ENCODE measurements around the gene BCL2L2.
"Not testable (repeated sequence)": the region's sequence is repeated elsewhere in the genome, so short reads cannot be mapped to it uniquely, and the experiment has no call there.

Gene BCL2L2

DNA sequence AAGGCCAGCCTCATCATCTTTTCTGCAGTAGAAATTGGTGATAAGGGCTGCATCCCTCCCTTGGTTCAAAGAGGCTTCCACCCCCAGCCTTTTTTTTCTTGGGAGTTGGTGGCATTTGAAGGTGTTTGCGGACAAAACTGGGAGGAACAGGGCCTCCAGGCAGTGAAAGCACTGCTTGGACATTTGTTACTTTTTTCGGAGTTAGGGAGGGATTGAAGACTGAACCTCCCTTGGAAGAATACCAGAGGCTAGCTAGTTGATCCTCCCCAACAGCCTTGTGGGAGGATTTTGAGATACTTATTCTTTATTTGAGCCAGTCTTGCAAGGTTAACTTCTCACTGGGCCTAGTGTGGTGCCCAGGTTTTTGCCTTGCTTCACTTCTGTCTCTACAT lies 17.8 kb downstream of the BCL2L2 start:
- no peak for DNase-seq (ENCODE audit: low read depth, low spot score)

DNA sequence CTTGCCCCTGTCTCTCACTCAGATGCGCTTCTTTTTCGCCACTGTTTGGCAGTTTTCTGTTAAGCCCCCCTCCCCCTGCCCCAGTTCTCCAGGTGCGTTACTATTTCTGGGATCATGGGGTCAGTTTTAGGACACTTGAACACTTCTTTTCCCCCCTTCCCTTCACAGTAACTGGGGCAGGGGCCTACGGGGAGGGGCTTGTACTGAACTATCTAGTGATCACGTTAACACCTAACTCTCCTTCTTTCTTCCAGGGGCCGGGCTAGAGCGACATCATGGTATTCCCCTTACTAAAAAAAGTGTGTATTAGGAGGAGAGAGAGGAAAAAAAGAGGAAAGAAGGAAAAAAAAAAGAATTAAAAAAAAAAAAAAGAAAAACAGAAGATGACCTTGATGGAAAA lies 18.4 kb downstream of the BCL2L2 start:
- no peak for DNase-seq (ENCODE audit: low read depth, low spot score)

DNA sequence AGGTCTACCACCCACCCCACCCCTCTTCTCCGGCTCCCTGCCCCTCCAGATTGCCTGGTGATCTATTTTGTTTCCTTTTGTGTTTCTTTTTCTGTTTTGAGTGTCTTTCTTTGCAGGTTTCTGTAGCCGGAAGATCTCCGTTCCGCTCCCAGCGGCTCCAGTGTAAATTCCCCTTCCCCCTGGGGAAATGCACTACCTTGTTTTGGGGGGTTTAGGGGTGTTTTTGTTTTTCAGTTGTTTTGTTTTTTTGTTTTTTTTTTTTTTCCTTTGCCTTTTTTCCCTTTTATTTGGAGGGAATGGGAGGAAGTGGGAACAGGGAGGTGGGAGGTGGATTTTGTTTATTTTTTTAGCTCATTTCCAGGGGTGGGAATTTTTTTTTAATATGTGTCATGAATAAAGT lies 19.1 kb downstream of the BCL2L2 start:
- not testable (repeated sequence) for DNase-seq (ENCODE audit: low read depth, low spot score)

DNA sequence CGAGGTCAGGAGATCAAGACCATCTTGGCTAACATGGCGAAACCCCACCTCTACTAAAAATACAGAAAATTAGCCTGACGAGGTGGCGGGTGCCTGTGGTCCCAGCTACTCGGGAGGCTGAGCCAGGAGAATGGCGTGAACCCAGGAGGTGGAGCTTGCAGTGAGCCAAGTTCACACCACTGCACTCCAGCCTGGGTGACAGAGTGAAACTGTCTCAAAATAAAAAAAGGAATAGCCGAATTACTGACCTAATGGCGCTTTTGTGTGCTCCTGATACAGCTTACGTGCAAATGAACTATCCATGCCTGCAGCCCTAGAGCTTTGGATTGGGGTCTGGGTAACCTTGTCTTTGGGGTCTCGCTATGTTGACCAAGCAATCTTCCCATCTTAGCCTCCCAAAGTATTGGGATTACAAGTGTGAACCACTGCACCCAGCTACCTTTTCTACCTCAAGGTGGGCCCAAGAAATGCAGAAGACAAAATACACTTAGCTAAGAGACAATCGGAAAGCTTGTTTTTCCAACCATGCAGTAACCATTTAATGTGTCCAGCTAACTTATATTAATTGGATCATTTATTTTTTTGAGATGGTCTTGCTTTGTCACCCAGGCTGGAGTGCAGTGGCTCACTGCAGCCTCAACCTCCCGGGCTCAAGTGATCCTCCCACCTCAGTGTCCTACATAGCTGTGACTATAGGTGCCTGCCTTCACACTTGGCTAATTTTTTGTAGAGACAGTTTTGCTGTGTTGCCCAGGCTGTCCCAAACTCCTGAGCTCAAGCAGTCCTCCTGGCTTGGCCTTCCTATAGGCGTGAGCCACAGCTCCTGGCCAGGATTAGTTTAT lies 20.1 kb downstream of the BCL2L2 start:
- no peak for DNase-seq (ENCODE audit: low read depth, low spot score)

DNA sequence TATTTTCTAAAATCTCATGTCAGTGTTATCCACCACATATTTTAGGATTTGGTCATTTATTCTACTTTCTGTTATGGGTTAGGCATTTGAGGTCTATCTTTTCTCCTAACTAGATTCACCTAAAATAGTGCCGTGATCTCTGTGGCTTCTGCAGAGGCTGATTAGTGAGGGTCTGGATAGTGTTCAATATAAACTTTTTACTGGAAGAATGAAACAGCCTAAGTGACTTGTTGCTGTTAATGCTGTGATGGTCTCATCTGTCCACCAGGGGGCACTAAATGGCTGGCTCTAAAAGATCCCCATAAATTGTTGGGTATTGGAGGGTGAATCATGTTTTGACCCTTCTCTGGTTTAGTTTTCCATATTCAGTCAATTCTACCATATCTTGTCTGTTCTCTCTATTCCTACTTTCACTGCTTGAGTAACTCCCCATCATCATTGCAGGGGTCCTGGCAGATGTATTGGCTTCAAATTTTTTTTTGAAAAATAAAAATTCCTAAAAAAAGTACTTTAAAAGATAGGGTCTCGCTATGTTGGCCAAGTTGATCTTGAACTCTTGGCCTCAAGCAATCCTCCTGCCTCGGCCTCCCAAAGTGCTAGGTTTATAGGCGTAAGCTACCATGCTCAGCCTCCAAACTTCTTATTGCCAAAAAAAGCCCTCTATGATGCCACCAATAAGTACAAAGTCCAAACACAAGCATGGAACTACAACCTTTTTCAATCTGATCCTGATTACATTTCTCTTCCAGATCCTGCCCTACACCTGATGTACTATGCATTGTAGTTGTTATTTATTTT lies 21.5 kb downstream of the BCL2L2 start:
- DNase-seq (ENCODE audit: low read depth, low spot score) = no peak

DNA sequence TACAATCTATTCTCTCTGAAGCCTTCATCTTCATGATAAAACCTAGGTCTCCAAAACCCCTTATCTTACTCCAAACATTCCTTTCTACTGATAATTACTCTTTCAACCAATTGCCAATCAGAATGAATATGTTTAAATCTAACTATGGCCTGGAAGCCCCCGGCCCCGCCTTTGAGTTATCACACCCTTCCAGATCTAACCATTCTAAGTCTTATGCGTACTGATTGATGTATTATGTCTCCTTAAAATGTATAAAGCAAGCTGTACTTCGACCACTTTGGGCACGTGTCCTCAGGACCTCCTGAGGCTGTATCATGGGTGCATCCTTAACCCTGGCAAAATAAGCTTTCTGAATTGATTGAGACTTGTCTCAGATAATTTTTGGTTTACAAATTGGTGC lies 29.0 kb downstream of the BCL2L2 start:
- no peak for DNase-seq (ENCODE audit: low read depth, low spot score)

DNA sequence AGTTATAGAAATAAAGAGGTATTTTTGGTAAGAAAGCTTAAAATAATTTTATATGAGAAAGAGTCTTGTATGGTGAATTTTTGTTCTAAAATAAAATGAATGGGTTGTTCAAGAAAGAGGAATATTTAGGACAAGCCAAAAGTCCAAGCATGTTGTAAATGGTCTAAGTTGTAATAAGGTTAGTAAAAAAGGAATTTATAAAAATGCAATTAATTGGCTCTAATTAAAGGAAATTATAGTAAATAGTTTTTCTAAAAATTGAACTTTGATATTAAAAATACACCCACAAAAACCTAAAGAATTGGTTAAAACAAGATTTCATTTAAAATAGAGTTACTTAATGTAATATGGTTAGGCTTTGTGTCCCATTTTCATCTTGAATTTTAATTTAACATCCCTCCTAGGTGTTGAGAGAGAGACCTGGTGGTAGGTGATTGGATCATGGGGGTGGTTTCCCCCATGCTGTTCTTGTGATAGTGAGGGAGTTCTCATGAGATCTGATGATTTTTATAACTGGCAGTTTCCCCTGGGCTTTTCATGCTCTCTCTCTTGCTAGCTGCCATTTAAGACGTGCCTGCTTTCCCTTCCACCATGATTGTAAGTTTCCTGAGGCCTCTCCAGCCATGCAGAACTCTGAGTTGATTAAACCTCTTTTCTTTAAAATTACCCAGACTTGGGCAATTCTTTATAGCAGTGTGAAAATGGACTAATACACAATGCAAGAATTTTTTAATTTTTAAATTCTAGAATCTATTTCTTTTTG lies 33.1 kb downstream of the BCL2L2 start:
- DNase-seq (ENCODE audit: low read depth, low spot score) = no peak

DNA sequence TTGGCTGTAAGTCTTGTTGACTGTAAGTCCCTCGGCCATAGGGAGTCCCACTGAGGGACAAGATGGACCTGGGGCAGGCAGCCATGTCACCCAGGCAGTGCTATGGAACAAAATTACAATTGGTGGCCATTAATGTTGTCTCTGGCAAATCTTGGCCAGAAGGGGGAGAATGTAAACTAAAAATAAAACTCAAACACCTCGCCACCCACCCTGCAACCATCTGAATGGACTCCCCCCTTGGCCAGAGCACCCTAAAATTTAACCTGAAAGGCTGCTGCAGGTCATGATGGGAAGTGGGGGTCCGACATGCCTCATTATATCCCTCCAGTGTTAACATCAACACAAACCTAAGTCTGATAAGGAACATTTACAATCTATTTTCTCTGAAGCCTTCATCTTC lies 37.8 kb downstream of the BCL2L2 start:
- DNase-seq (ENCODE audit: low read depth, low spot score) = no peak

DNA sequence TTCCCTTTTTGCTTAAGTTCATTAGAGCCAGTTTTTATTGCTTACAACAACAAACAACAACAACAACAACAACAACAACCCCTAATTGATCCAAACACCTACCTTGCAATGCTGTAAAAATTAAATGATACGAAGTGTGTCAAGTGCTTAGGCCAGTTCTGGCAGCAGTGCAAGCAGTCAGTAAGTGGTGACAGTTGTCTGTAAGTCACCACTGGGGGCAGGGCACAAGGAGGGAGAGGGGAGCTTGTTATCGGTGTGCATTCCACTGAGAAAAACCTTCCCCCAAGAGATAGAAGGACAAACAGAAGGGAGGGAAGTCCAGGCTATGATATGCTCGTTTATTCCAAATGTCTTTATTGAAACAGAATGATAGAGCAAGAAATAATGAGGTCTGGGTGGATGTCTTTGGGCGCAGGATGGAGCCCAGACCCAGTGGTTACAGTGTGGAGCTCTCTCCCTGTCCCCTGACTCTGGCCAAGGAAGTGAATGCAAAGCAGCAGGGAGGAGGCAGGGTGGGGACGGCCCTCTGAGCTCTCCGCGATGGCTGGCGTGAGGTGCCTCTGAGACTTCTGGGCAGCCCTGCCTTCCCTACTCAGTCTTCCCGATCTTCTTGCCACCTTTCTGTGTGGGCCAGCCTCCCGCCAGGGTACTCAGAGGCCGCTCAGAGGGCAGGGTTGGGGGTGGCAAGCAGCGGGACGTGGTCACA lies 39.5 kb downstream of the BCL2L2 start:
- DNase-seq (ENCODE audit: low read depth, low spot score) = no peak

DNA sequence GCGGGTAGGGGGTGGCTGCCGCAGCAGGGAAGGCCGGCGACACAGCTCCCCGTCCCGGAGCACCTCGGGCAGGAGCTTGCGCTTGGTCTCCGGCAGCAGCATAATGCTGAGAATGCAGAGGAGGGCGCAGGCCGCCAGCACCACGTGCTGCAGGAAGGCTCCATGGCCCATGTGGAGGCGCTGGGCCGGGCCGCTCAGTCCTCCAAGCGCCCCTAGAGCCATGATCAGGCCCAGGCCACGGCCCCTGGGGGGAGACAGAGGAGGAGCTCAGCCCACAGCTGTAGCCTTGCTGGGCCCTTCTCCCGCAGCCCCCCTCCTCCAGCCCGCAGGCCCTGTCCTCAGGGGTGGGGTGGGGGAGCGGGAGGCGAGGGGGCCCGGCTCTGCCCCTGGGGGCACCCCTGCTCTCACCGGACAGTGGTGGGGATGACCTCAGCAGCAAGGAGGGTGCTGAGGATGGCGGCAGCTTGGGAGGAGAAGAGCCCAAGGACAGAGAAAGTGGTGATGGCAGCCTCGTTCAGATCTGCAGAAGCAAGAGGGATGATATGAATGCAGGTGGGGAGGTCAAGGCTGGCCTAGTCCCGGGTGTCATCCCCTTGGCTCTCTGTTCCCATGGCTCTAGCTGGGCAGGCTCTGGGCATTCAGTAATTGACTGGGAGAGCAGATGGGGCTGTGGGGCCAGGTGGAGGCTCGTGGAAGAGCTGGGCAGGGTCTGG lies 40.2 kb downstream of the BCL2L2 start:
- no peak for DNase-seq (ENCODE audit: low read depth, low spot score)

DNA sequence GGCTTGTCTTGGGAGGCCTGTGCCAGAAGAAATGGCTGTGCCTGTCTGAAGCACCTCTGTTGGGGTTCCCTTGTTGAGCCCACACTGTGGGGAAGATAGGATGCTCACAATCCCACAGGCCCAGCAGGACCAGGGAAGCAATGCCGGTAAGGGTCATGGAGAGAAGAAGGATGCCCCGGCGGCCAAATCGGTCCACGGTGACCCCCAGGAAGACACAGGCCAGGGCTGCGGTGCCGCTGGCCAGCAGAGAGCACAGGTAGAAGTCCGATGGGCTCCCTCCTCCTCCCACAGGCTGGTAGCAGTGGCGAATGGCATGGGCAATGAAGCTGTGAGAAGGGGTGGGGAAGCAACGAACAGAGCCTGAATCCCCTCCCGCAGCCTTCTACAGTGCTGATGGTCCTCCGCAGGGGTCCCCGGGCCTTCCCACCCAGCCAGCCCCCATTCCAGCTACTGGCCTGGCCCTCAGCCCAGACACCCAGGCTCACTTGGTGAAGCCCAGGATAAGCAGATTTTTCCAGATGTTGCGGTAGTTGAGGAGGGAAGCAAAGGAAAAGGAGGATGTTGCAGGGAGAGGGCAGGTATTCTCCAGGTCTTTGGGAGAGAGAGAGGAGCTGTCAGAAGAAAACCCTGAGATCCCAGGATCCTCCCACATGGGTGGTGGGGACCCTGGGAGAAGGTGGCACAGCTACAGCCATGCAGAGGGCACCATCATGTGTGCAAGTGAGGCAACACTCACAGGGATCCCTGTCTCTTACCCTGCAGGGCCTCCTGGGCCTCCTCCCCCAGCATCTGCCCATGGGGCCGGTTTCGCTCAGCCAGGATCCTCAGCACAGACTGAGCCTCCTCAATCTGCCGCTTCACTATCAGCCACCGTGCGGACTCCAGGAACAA lies 41.0 kb downstream of the BCL2L2 start:
- DNase-seq (ENCODE audit: low read depth, low spot score) = no peak

DNA sequence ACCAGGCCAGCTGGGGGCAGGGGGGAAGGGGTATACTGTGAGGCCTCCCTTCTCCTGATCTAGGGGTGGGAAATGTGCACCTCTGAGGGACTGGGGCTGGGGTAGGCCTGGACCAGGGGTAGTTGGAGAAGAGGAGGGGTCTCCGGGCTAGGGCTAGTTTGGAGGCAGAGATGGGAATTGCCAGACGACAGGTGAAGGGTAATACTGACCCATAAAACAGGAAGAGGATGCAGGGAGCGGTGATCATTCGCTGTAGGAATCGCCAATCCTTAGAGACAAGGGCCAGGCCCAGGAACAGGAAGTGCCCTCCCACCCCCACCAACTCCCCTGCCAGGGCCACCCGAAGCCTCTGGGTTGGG lies 41.6 kb downstream of the BCL2L2 start:
- no peak for DNase-seq (ENCODE audit: low read depth, low spot score)

DNA sequence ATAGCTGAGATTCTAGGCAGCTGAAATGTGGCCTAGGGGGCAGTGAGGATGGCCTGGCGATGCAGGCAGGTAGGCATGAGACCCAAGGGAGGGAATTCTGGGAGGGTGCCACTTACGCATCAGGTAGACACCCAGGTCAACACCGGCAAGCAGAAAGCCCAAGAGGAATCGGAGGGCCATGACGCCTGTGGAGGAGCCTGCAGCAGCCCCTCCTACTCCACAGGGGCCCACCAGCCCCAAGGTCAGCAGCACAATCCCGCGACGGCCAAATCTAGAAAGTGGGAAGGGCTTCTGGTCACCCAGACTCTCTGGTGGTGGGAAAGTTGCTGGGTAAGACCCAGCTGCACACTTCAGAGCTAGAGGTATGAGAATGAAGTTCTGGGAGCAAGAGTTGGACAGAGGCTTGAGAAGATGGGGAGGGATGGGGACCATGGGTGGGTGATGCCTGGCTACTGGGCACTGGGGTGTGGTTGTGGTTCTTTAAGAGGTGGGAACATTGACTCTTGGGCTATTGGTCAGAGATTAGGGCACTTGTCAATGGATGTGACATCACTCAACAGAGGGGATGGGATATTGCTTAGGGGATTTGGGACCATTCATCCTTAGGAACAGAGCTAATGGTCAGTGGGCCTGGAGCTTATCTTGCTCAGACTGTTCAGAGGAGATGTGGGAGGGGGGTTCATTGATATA lies 42.7 kb downstream of the BCL2L2 start:
- DNase-seq (ENCODE audit: low read depth, low spot score) = no peak

DNA sequence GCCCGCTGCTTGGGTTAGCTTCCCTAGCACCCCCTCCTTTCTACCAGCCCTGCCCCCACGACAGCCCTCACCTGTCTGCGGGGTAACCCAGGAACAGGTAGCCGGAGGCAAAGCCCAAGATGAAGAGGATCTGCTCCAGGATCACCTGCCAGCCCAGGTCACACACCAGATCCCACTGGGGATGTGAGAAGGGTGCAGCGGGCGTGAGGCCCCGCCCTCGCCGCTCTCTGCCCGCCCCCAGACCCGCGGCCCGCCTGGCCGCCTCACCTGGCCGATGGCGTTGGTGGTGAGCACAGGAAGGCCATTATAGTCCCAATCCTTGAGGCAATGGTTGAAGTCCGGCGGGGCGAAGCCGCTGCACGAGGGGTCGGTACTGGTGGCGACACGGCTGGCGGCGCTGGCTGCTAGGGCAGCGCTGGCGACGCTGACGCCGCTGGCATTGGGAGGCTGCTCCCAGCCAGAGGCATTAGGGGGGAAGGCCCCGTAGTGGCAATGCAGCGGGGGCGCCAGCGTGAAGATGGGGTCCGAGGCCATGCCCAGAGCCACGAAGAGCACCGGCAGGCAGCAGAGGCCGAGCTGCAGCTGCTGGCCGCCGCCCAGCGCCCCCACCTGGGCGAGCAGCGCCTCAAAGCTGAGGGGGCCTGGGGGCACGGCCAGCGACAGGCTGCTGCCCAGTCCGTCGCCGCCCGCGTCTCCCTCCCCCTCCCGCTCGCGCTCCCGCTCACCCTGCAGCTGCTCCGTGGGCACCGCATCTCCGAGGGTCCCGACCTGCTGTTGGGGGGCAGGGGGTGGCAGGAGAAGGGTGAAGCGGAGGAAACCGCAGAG lies 45.3 kb downstream of the BCL2L2 start:
- no peak for DNase-seq (ENCODE audit: low read depth, low spot score)

DNA sequence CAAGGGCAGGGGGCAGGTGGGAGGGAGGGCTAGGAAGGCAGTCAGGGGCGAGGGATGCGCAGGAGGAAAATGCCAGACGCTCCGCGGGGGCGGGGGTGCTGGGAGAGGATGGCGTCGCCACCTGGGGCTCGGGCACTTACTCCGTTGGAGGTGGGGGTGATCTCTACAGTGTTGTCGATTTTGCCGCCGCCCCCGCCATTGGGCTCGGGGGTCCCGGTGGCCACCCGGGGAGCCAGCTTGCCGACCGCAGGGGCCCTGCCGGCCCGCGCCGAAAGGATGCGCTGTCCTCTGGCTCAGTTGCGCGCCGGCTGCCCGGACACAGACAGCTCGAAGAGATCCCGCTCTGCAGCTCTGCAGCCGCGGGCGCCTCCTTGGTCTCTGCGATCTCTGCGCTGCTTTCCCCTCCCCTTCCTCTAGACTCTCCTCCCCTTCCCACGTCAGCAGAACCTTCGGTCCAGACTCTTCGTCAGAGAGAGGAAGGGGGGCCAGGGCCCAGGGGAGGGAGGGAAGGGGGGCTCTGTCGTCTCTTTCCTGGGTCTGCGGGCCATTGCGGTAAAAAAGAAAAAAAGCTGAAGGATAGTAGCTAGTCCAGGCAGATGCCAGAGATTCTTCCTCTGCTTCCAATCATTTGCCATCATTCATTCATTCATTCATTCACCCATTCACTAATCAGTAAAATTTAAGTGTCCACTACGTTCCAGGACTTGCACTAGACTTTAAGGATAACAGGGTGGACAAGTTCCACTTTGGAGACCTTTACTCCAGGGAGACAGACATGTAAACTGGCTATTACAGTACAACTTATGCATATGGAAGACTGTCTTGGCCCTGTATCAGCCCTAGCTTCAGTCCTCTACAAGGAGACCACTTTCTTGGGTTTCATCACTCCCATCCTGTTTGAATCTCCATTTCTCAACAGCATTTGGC lies 46.1 kb downstream of the BCL2L2 start, which contains the start of gene SLC22A17:
Gene SLC22A17, minus strand, starts transcription at position 382 of the 927 bp plus-strand sequence.
- peak; percentile 67 for DNase-seq (ENCODE audit: low read depth, low spot score)

DNA sequence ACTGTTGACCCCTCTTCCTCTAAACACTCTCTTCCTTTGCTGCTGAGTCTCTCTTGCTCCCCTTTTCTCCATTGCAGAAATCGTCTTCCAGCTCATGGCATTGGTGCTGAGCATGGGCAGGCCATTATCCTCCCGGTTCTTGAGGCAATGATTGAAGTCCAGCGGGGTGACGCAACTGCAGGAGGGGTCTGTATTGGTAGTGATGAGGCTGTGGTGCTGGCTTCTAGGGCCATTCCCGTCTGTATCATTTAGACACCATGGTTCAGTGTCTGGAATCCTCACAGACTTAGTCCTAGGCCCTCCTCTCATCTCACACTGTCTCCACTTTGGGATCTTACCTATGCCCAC lies 46.8 kb downstream of the BCL2L2 start:
- no peak for DNase-seq (ENCODE audit: low read depth, low spot score)

DNA sequence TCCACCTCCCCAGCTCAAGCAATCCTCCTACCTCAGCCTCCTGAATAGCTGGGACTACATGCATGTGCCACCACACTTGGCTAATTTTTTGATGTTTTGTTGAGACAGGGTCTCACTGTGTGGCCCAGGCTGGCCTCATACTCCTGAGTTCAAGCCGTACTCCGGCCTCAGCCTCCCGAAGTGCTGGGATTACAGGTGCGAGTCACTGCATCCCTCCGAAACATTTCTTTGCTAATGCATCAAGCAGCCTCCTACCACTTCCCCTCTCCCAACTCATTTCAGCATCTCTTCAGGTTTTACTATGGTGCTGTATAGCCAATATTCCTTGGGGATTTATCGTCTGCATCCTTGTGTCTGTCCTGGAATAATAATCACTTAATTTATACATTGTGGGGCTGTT lies 48.4 kb downstream of the BCL2L2 start:
- DNase-seq (ENCODE audit: low read depth, low spot score) = no peak
